A673 (cell line): Measurements from ENCODE around the gene SLC35F1. TPM values are rescaled to one million over a fixed set of nuclear protein-coding genes. Genes with fewer than 3 reads are reported as not detected.
"Not testable (repeated sequence)": the region's sequence is repeated elsewhere in the genome, so short reads cannot be mapped to it uniquely, and the experiment has no call there.

Experiments used
- Bru-seq: library from RNA; stranded (reverse); fragments of 400-500 nt; gene quantifications from one replicate; lab custom pipeline; 2021; lab: Mats Ljungman, UMichigan
- BruChase-seq, 2 experiments: library from RNA; stranded (reverse); fragments of 400-500 nt; gene quantifications; one replicate each; lab custom pipeline; 2021; lab: Mats Ljungman, UMichigan
- BruUV-seq: library from RNA; stranded (reverse); fragments of 400-500 nt; replicated peaks from 2 replicates; lab custom pipeline; 2021; lab: Mats Ljungman, UMichigan
- CTCF ChIA-PET: fragments of 300-600 bp; sonication (Branson Sonifier 250); formaldehyde crosslinking; loops from one replicate; lab custom pipeline; 2022; ENCODE audit warnings: antibody characterized with exemption; lab: Charles Lee
- POLR2A ChIA-PET: fragments of 300-600 bp; sonication (Branson Sonifier 250); formaldehyde crosslinking; loops from one replicate; lab custom pipeline; 2022; ENCODE audit warnings: antibody characterized with exemption; ENCODE audit not compliant: low non-redundant PET; lab: Charles Lee
- DNase-seq: peaks from one replicate; pipeline ENCODE4 v3.0.0-alpha.2; 2015; ENCODE audit warnings: low spot score
- H3K27ac ChIP-seq: fragments of 200-600 bp; sonication (generic); 2 replicates; pipeline ENCODE4 v1.5.1; 2016; ENCODE audit warnings: mixed run types, low read depth, mild to moderate bottlenecking, mixed read lengths, antibody characterized with exemption, low read length; ENCODE audit not compliant: poor library complexity, severe bottlenecking
- H3K27me3 ChIP-seq: fragments of 200-600 bp; sonication (generic); replicated peaks from 2 replicates; pipeline ENCODE4 v1.6.1; 2017; ENCODE audit warnings: mixed run types, low read depth, mild to moderate bottlenecking, mixed read lengths, antibody characterized with exemption, low read length; ENCODE audit not compliant: insufficient read depth, poor library complexity
- H3K36me3 ChIP-seq: fragments of 200-600 bp; sonication (generic); 2 replicates; pipeline ENCODE4 v1.6.1; 2016; ENCODE audit warnings: mixed run types, mild to moderate bottlenecking, mixed read lengths, antibody characterized with exemption, low read length; ENCODE audit not compliant: insufficient read depth, poor library complexity, severe bottlenecking
- H3K4me1 ChIP-seq: fragments of 200-600 bp; sonication (generic); 2 replicates; pipeline ENCODE4 v1.6.1; 2017; ENCODE audit warnings: mixed run types, mild to moderate bottlenecking, mixed read lengths, antibody characterized with exemption, low read length; ENCODE audit not compliant: insufficient read depth, poor library complexity, severe bottlenecking
- H3K4me3 ChIP-seq: fragments of 200-600 bp; sonication (generic); 2 replicates; pipeline ENCODE4 v1.5.1; 2016; ENCODE audit warnings: low read depth, mixed run types, mild to moderate bottlenecking, mixed read lengths, low read length; ENCODE audit not compliant: poor library complexity, severe bottlenecking
- H3K9me3 ChIP-seq: fragments of 200-600 bp; sonication (generic); 2 replicates; pipeline ENCODE4 v1.6.1; 2016; ENCODE audit warnings: mixed run types, low read depth, mild to moderate bottlenecking, mixed read lengths, antibody characterized with exemption, low read length; ENCODE audit not compliant: poor library complexity, severe bottlenecking
- CTCF ChIP-seq: fragments of 300-800, 200-600 bp; sonication (generic); conservative IDR thresholded peaks from 2 replicates; pipeline ENCODE4 v1.5.1; 2017; ENCODE audit warnings: low read depth, mild to moderate bottlenecking, antibody characterized with exemption, low read length, moderate library complexity, mixed read lengths
- EZH2 ChIP-seq: fragments of 200-600 bp; sonication (generic); IDR thresholded peaks from 2 replicates; pipeline ENCODE4 v1.6.1; 2017; ENCODE audit warnings: borderline replicate concordance, low read depth, mild to moderate bottlenecking, mixed read lengths, antibody characterized with exemption, low read length; ENCODE audit not compliant: poor library complexity, severe bottlenecking
- intact Hi-C: fragments of 100-400 bp; cut with micrococcal nuclease; formaldehyde crosslinking; loops from one replicate; pipeline ENCODE4 v1.10.0; 2022; ENCODE audit not compliant: unreplicated experiment
- long read RNA-seq: library from polyadenylated mRNA; stranded (forward); transcript quantifications from one replicate; pipeline ENCODE4 v2.0.0, GENCODE V29; 2022
- total RNA-seq: library from RNA; stranded (reverse); gene quantifications from 2 replicates; pipeline ENCODE4 v1.2.3, GENCODE V29; 2021

The SLC35F1 gene
- 5.3 and 8.3 TPM in 2 replicates for total RNA-seq
- Bru-seq, nascent RNA: percentile 54 among the genes with signal in this experiment
- BruChase-seq, experiment 1, labeled RNA remaining after a 2-hour chase: percentile 57 among the genes with signal in this experiment
- percentile 50 among the genes with signal in this experiment for BruChase-seq, experiment 2, labeled RNA remaining after a 6-hour chase
- long read RNA-seq, partial matches to known transcripts: 0 of 4 reads
- long read RNA-seq, other reads (novel, unspliced or antisense): 4 of 4 reads

- Histone ChIP-seq H3K4me1 (peaks cover 15% of the 10 kb centered on the region), H3K27me3 (peaks cover 67% of the 10 kb centered on the region), H3K9me3 (no peaks in the 10 kb centered on the region), H3K4me3 (peak within 1 kb of the TSS; percentile 60), H3K36me3 (no peaks in the 10 kb centered on the region), H3K27ac (no peak within 1 kb of the TSS)
- BruUV-seq: no TSS peak
- ChIA-PET CTCF (interaction anchor here (1.2 kb wide), 1 partner anchor 13 kb away, joined by 7 read pairs; no protein-coding TSS in a partner anchor), POLR2A (no interaction called here)
- DNase-seq: peak; percentile 56
- intact Hi-C loops: loop anchor here (5.0 kb wide), 1 partner anchor 340 kb away; no protein-coding TSS in a partner anchor
- TF ChIP-seq EZH2 (no peak), CTCF (peak; percentile 61)
These were observed at the start of gene SLC35F1 for GRCh38 chr6:117906958-117907600. SLC35F1 (plus strand) TSS chr6:117907264.

- CTCF ChIA-PET, BruUV-seq, H3K9me3 ChIP-seq, H3K27ac ChIP-seq, H3K27me3 ChIP-seq, POLR2A ChIA-PET, DNase-seq, intact Hi-C loops, H3K4me3 ChIP-seq, H3K4me1 ChIP-seq, H3K36me3 ChIP-seq: not testable (repeated sequence)
These were observed 48.5 kb upstream of the SLC35F1 start for GRCh38 chr6:117858601-117859000.

- Histone ChIP-seq H3K4me1 (no peaks in the 10 kb centered on the region), H3K36me3 (no peaks in the 10 kb centered on the region), H3K27me3 (no peaks in the 10 kb centered on the region), H3K4me3 (no peak overlapping the region), H3K9me3 (no peaks in the 10 kb centered on the region), H3K27ac (no peak overlapping the region)
- CTCF ChIA-PET: no interaction called here
- no TSS peak for BruUV-seq
- intact Hi-C loops: no loop called here
- POLR2A ChIA-PET: no interaction called here
- TF ChIP-seq CTCF: no peak
- DNase-seq: no peak
These were observed 45.5 kb upstream of the SLC35F1 start for GRCh38 chr6:117861545-117861944.
